Dedifferentiated amniotic fluid mesenchymal stem cell (primary cell): ENCODE data around the gene EML5.
"Not testable (repeated sequence)": the region's sequence is repeated elsewhere in the genome, so short reads cannot be mapped to it uniquely, and the experiment has no call there.

Experiments
- DNase-seq: peaks from one replicate; pipeline ENCODE4 v3.0.0-alpha.2; 2016; ENCODE audit errors: extremely low spot score

EML5 gene

DNA sequence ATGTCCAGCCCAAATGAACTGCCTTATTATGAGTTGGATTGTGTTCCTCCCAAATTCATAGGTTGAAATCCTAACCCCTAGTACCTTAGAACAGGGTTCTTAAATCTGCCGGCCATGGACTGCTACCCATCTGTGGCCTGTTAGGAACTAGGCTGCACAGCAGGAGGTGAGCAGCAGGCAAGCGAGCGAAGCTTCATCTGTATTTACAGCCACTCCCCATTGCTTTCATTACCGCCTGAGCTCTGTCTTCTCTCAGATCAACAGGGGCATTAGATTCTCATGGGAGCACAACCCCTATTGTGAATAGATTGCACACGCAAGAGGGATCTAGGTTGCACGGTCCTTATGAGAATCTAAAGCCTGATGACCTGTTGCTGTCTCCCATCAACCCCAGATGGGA, 9.8 kb upstream of the EML5 start:
- DNase-seq = no peak

DNA sequence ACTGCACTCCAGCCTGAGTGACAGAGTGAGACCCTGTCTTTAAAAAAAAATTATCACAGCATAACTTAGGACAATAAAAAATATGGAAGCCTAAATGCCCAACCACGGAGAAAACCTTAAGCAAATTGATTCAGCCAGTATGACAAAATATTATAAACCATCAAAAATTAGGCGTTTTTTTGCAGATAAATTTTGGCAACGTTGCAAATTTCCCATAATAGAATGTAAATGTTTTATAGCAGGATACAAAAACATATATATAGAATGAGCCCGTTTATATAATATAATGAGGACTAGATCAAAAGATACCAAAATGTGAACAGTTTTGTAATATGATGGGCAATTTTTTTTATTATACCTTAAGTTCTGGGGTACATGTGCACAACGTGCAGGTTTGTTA, 6.8 kb upstream of the EML5 start:
- DNase-seq = no peak

DNA sequence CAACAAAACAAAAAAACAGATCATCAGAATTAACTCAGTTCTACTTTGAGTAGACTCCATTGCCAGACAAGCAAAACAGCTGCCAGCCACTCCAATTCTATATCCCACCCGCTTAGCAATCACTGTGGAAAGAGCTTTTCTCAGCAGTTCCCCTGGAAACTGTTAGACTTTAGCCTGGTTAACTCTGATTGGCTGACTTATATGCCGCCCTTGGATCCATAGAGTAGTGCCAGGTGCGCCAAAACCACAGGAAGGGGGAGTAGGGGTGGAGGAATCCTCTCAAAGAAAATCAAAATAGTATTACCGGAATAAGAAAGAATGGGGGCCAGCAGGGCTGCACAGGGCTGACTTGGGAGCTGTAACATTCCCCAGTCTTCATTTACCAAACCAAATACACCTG, 5.4 kb upstream of the EML5 start:
- no peak for DNase-seq

DNA sequence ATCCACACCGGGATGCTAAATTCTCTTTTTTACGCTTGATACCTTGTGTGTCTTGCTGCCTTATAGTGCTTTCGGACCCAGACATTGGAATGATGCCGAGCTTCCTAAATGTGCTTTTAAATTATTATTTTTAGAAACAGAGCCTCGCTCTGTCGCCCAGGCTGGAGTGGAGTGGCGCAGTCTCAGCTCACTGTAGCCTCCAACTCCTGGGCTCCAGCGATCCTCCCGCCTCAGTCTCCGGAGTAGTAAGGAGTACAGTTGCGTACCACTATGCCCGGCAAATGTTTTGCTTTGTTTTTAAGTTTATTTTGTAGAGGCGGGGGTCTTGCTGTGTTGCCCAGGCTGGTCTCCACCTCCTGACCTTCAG, 489 bp upstream of the EML5 start:
- no peak for DNase-seq

DNA sequence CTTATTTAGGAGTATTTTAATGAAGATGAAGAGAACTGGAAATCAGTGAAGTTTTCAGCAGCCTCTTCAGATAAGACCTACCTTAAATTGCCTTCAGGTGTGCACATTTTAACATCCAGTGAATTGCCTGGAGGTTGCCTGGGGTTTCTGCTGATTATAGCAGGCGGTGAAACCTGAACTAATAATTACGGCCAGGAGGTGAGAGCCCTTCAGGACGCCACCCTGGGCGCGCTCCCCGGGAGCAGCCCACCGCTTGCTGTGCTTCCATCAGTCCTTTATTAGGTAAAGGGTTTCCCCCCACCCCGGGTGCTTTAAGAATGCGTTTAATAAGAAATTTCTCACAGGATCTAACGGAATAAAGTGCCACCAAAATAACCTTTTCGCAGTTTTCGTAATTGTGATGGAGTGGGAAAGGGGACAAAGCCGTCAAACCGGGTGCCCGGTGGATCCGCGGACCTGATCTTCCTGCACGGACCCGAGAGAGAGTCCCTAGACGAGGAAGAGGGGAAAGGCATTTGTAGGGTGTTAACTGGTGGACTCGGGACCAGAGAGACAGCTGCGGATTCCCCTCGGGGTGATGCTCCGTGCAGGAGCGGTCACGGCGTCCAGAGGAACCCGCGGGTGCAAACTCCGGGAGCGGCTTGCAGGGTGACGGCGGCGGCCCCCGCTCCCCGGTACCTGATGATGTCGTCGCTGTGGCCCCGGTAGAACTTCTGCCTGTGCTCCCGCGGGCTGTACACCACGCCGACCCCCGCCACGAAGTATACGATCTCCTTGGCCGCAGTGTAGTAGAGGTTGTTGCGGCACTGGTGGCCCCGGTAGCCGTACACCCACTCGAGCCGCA, 902 bp downstream of the EML5 start:
- DNase-seq = no peak

DNA sequence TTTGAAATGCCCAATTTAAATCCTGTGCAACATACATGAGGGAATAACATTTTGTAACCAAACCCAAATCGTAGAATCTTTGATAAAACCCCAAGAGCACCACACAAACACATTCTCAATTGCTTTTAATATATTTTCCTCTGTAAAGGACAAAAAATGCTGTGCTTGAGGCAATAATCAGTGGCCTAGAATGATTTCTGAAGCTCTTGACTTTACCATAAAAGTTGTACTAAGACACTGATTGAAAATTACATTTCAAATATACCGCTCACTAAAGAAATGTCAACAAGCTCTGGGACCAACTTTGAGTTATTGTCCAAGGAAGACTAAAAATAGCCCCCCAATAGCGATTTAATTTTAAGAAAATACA, 1.5 kb downstream of the EML5 start:
- no peak for DNase-seq

DNA sequence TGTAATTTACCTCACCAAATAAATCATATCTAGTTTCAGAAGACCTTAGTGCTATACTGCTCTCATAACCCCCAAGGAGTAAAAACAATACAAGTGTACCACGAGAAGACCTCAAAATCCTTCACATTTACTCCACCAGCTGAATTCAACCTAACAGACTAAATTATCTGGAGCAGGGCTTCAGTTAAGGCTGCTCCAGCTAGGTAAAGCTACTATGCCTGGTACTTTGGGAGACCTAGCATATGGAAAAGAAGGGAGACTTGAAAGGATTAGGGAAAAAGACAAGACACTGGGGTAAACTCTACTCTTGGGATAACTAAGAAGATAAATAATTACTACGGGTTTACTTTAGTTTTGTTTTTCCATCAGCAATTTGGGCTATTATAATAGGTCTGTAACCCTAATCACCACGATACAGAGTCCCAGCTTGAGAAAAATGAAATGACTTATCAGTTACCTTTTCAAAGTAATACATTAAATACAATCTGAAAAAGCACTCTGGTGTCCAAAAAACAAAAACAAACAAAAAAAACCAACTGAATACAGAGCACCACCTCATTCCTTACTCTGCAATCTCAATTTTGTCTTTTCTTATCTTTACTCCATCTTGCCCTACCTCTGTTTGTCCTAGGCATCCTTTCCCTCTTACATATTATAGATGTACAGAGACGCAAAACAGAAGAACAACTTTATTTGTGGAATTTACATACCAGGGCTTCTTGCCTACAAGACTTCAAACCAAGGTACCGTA, 2.1 kb downstream of the EML5 start:
- no peak for DNase-seq

DNA sequence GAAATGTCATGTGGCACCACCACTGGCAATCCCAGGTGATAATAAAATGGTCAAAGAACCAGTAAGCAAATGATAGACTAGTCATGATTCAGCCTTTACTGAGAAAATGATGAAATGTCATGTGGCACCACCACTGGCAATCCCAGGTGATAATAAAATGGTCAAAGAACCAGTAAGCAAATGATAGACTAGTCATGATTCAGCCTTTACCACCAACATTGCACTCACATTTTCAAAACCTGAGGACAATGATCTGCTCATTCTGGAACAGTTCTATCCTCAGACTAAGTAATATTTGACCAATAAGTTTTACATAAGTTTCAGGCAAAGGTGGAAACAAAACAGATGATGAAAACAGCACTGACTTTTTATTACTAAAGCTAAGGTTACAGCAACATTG, 3.2 kb downstream of the EML5 start:
- not testable (repeated sequence) for DNase-seq

DNA sequence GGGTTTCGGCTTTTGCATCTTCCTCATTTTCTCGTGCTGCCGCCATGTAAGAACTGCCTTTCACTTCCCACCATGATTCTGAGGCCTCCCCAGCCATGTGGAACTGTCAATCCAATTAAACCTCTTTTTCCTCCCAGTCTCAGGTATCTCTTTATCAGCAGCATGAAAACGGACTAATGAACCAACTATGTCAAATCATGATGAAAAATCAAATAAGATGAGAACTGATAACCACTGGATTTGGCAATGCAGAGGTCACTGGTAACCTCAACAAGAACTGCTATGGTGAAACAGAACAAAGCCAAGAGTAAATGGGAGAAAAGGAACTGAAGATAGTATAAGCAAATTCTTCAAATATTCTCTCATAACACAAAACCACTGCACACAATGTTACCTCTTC, 6.0 kb downstream of the EML5 start:
- DNase-seq = no peak

DNA sequence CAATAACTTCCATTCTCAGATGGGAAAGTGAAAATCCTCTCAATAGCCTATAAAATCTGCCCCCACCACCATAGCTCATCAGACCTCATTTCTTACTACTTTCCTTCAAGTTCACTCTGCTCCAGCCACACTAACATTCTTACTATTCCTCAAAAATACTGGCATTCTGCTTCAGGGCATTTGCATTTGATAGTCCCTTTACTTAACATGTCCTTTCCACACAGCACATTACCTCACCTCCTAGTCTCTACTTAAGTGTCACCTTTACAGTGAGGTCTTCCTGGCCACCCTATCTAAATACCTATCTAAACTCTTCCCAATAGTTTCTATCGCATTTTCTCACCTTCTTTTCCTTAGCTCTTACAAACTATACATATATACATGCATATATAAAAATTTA, 6.8 kb downstream of the EML5 start:
- no peak for DNase-seq

DNA sequence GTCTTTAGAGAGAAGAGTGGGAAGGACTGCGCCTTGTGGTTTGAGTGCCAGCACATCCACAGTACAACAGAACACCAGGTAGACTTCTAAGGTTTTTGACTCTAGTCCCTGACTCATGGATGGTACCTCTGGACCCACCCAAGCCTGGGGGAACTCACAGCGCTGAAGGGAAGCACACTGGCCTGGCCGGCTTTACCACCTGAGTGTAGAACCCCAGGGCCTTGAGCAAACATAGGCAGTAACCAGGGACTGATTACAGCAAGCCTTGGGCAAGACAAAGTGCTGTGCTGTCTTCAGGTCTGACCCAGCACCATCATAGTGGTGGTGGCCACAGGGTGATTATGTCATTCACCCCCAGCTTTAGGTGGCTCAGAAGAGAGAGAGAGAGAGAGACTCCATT, 17.2 kb downstream of the EML5 start:
- no peak for DNase-seq

DNA sequence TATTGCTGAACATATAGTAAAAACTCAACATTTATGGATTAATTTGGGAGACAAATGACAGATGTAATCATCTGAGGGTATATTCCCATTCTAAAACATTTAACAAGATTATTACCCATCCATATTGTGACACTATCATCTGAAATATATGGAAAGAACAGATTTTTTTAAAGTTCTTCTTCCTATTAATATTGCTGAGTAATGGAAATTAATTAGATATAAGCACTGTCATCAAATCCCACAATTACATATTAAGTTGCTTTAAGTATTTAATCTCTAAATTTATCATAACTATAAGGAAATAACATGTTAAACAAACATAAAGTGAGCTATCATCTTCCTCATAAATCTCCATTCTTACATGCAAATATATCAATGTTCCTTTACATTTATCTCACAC, 22.0 kb downstream of the EML5 start:
- DNase-seq = no peak

DNA sequence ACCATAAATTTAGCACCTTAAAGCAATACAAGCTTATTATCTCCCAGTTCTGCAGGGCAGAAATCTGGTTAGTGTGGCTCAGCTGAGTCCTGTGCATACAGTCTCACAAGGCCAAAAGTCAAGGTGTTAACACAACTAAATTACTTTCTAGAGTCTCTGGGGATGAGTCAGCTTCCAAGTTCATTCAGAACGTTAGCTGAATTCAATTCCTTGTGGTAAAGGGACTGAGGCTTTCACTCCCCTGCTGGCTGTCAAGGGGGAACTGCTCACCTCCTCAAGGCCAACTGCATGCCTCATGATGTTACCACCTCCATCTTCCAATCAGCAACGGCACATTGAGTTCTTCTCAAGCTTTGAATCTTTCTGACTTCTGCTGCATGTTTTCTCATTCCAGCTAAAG, 27.6 kb downstream of the EML5 start:
- DNase-seq = no peak

DNA sequence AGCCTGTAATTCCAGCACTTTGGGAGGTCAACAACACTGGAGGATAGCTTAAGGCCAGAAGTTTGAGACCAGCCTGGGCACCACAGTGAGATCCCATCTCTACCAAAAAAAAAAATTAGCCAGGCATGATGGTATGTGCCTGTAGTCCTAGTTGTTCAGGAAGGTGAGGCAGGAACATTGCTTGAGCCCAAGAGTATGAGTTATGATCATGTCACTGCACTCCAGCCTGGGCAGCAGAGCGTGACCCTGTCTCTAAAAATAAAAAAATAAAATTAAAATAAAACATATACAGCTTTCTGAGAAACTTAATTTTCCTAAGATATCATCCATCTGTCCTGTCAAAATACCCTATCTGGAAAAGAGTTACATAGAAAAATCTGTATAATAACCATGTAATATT, 38.9 kb downstream of the EML5 start:
- no peak for DNase-seq

DNA sequence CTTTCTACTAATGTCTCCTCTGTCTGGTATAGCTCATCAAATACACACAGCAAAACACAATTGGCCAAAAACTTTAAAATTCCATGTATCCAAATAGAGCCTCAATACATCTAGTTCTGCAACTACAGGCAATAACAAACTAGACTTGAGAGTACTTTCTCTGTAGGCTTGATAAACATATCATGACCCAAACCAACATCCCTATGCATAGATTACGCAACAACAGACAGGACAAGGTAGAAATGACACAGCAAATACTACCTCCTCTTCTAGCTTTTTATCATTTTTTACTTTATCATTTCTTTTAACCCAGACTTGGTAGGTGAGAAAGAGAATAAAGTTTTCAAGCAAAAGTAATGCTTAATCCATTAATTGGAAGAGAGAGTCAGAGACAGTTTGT, 41.8 kb downstream of the EML5 start:
- DNase-seq = no peak

DNA sequence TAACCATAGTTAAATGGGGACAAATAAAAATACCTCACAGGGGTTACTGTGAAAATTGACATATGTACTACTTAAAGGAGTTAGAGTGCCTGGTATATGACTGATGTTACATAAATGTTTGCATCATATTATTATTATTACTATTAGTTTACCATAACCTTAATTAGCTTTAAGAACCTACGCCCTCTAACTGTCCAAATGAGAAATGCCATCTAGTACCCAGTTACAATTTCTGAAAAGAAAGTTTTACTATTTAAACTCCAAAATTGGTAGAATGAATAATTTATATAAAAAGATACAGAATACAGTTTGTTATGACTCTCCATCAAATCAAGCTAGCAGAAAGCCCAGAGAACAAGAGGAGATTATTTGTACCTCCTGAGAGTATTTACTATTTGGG, 42.3 kb downstream of the EML5 start:
- DNase-seq = no peak

DNA sequence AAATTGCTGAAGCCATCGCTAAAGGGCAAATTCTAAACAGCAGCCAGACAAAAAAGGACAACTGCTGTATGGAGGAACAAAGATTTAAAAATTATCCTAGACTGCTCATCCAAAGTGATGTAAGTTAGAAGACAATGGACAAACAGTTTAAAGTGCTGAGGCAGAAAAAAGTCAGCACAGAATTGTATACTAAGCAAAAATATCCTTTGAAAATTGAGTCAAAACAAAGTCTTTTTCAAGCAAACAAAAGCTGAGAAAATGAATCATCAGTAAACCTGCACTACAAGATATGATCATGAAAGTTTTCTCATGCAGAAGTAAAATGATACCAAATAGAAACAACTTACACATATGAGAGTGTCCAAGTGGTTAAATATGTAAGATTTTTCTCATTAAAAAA, 43.6 kb downstream of the EML5 start:
- no peak for DNase-seq

DNA sequence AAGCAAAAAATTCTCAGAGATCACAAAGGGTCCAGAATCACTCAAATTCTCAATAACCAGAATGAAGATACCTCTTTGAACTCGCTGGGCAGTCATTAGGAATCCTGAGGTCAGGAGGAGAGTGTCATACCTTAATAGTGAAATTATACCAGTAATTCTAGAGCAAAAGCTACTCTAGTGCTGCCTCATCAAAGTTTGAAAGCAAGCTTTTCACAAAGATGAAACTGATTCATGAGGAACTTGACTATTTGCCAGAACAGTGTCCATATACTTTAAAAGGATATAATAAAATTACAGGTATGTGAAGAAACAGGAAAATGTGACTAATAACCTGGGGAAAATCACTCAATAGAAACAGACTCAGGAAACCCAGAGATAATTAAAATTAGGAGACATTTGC, 44.5 kb downstream of the EML5 start:
- DNase-seq = no peak

DNA sequence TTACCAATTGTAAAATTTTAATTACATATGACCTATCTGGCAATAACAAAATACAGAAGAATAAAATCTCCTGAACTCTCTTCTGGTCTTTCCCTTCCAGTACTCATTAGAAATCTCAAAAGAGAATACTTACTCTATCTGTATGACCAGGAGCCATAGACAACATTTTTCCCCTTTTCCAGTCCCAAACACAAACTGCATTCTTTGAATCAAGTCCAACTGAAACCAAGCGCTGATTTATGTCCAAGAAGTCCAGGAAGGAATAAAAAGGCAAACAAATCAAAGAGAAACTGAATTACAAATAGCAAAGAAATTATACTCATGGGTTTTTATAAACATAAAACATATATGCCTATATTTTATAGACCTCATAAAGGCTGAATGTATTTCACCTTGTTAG, 46.7 kb downstream of the EML5 start:
- DNase-seq = no peak

DNA sequence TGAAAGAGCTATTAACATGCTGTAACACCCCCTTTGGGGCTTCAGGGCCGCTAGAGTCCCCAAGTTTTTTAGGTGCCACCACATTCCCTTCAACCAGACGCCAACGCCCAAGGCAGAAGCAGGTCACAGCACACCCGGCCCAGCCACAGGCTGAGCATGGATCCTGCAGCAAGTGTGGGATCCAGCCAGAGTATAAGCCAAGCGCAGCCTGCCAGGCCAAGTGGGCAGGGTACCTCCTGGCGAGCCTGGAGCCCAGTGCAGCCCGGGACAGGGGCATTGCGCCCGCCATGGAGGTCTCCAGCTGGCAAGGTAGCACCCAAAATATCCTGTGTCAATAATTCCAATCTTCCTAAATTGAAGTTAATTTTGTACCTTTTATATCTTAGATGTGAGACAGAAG, 55.5 kb downstream of the EML5 start:
- no peak for DNase-seq

DNA sequence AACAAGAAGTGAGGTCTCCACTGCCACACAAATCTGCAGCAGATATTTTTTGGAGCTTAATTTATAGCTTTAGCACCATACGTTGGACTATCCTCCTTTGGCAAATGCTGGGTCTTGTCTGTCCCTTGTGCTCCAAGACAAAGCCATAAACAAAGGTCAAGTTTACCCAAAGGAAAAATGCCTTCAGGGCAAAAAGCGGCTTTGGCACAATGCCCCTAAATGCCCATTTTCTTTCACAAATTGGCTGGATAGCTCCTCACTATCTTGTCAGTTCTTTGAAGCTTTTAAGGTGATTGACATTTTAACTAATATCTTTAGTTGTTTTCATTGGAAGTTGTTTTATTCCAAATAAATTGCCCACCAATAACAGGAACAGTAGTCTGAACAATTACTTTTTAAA, 59.6 kb downstream of the EML5 start:
- DNase-seq = no peak

DNA sequence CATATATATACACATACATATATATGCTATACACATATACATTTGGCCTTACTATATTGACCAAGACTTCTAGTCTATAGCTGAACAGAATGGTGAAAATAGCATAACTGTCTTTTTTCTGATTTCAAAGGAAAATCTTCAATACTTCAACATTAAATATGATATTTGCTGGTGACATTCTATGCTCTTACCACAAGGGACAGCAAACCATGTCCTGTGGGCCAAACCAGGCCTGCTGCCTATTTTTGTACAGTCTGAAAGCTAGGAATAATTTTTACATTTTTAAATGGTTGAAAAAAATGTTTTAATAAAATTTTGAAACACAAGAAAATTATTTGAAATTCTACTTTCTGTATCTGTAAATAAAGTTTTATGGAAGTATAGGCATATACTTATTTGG, 63.6 kb downstream of the EML5 start:
- DNase-seq = no peak

DNA sequence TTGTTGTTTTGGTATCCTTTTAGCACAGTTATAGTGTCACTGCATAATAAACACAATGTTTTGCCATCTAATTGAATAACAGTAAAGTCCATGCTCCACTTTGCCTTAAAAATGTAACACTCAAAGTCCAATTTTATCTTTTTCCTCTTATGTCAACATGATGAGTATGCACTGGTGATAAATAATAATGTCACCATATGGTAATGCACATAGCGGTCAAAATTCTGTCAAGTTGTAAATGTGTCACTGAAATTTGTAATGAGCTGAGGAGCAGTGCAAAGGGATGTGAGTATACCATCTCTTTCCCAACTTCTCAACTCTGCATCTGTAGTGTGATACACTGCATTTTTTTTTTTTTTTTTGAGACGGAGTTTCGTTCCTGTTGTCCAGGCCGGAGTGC, 65.7 kb downstream of the EML5 start:
- no peak for DNase-seq

DNA sequence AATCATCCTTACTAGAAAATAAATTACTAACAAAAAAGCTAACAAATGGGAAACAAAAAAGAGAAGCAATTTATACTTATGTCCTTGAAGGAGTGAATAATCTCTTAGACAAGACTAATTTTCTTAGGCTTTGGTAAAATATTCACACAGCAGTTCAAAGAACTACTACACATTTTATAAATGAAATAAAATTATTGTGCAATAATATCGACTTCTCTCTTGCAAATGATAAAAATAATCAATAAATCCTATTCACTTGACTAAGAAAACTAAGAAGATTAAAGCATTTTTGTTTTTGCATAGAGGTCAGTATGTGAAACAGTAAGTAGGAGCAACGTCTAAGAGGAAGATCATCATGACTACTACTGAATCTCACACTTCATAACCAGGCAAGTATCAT, 82.0 kb downstream of the EML5 start:
- no peak for DNase-seq
